Stimulated activated CD8-positive, alpha-beta memory T cell treated with anti-CD3 and anti-CD28 coated beads, Interleukin-7, amount 100 ng/mL, for 48 hours (primary cell): Measurements from ENCODE around the gene GBX2.

Experiments used
- DNase-seq, 2 donors: peaks; one replicate each; pipeline ENCODE4 v3.0.0-alpha.2; 2020; ENCODE audit warnings: low read depth in 1 of 2; ENCODE audit errors: extremely low read depth in 1 of 2

The GBX2 gene

DNA sequence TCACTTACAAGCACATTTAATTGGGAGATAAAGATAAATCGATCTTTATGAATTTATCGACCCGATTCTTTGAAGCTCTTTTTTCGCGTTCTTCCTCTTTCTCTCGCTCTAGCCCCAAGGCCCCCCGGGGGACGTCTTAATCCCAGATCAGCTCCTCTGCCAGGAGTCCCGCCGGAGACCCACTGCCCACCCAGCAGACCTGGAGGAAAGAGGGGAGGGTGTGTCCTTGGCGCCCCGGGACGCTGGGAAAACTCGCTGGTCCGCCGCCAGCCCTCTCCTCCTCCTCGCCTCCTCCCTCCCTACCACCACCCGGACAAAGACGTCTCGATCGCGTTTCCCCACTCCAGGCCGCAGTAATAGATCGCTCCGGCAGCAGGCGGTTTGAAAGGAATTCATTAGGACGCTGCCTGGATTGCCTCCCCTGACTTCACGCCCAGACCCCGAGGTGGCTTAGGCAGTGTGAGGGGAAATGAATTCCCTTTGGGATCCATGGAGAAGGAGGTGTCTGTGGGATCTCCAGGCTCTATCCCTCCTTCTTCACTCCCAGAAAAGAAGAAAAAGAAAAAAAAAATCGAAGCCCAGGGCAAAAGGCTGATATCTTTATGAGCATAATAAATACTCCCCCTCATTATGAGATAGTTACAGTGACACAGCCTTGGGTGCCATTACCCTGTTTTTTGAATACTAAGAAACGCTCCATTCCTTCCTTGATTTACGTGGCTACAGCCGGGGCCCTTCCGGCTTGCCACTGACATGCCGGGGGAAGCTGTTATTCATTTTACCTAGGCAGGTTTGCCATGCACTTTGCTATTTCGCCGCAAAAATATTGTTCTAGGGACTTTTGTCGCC, 1.8 kb upstream of the GBX2 start:
- no peak for DNase-seq

DNA sequence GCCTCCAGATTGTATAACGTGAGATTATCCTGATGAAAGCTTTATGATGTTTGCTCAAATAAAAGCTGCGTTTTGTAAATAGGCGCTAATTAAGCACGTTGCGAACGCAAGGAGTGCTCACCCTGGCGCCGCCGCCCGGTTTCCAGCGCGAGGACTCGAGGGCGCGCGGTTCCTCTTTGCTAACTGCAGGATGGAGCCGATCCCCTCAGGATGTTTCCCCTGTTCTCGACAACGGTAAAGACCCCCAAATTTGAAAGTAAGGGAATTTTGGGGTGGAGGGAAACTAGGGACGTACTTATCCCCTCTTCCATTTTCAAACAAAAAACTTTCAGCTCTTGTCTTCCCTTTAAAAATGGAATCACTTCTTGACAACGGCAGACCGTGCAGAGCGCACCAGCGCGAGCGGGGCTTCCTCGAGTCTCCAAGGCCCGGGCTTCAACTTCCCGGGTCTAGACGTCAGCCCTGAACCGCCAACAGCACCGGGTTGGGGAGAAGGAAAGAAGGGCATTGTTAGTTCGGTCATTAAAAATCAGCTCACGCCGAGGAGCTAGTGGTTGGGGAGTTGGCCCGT, 1.1 kb upstream of the GBX2 start:
- no peak for DNase-seq

DNA sequence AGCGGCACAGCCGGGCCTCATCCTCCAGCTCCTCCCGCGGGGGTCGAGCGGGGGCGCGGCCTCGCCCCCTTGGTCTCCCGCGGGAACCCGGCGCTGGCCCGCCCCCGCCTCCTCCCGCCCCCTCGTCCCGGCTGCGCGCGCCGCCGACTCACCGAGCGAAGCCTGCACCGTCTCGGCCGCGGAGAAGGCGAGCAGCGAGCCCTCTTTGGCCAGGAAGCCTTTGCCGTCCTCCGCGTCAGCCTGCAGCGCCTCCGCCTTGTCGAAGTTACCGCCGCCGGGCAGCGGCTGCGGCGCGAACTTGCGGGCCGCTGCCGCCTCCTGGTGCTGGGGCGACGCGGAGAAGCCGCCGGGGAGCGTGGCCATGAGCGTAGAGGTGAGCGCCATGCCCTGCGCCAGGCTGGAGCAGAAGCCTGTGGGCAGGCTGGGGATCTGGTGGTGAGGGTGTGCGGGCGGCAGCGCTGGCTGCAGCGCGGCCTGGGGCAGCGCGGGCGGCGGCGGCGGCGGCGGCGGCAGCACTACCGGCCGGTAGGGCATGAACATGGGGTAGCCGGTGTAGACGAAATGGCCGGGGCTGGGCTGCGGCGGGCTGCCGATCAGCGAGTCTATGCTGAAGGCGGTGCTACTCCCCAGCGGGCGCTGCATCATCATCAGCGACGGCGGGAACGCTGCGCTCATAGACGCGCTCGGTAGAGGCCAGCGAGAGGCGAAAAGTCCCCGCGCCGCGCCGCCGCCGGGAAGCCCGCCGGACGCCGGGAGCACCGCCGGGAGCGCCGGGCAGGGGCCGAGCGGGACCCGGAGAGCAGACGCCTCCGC, 683 bp downstream of the GBX2 start:
- no peak for DNase-seq

DNA sequence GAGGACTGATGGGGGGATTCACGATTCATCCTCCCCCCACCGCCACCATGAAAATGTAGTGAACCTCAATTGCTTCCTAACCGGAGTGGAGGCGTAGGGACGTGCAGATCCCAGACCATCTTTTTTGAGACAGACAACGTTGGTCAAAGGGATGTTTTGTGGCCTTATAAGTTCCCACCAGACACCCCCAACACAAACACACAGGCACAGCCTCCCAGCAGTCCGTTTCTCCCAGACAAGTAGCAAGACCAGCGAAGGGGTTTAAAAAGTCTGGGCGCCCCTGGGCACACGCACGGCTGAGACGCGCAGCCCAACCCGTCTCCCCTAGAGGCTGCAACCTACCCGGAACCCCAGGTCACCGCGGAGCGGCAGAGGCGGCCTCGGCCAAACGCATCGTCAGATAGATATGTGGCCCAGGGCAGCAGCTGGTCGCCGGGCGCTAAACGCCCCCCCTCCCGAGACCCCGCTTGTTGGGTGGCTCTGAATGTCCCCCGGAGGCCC, 1.3 kb downstream of the GBX2 start:
- no peak for DNase-seq

- no peak for DNase-seq
Measured at GRCh38 chr2:236165842-236166795, 2.1 kb downstream of the GBX2 start.

DNA sequence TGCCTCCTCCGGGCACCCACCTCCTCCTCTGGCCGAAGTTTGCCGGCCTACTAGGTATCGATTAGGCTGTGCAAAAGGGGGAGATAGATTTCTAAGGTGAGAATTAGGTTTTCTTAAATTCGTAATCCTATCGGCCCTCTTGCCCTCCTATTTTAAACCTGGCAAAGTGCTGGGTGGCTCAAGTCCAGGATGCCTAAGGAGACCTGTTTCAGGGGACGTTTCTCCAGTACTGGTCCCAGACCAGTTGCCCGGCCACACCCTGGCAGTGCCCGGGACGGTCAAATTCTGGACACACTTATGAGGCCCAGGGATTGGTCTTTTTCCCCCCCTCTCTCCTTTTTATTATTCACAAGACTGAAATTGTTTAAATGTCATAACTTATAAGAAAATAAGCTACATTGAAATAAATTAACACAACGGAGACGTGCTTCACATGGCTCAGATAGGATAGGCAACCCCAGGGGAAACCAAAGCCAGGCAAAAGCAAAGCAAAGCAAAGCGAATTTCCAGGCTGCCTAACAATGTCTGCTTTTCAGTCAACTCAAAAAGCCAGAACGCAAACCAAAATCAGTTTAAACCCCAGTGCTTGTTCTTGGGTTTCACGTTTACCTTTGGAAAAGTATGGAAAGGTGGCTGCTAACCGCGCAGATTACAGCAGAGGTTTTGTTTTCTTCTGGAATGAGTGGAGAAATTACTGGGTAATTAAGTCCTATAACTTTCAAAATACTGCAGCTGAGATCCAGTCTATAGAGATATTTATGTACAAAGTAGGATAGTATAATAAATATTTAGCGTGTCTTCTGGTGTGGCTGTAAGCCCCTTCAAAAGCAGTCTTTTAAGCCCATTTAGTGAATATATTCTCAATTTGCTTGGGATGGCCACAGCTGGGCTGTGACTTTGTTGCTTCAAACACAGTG, 3.0 kb downstream of the GBX2 start:
- no peak for DNase-seq

GRCh38 chr2:236164201-236164924, 3.8 kb downstream of the GBX2 start:
- DNase-seq = no peak

- DNase-seq = no peak
Measured at GRCh38 chr2:236163471-236164200, 4.5 kb downstream of the GBX2 start.

- no peak for DNase-seq
Measured at GRCh38 chr2:236162882-236163470, 5.2 kb downstream of the GBX2 start.

DNA sequence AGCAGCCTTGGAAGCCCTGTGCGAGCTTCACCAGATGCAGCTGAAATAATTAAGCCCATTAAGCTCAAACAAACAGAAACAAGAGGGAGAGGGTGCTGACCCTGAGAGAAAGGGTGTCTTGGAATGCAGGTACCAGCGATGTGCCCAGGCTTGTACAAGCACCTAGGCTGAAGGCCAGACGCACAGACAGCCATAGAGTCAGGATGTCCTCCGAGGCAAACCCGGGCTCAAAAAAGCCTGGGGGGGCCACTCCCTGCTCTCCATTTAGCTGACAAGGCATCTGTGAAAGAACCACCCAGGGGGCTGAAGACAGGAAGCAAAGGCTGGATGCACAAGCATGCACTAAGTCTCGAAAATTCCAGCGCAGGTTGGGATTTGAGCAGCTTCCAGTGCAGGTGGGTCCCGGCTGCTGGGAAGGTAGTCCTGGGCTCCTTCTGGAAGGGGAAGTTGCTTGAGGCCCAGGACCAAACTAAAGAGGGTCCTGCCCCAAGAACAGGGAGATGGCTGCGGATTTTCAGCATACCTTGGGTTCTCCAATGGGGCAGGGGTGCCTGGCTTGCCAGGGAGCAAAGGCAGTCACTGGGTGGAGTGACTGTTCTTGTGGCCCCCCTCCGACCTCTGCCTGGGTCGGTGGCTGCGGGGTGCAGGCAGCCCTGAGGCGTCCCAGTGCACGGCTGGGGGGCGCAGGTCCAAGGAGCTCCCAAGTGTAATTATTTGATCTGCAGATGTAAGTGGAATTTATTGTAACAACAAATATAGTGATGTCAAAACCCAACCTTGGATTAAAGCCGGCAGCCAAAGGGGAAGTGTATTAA, 5.9 kb downstream of the GBX2 start:
- DNase-seq = no peak

DNA sequence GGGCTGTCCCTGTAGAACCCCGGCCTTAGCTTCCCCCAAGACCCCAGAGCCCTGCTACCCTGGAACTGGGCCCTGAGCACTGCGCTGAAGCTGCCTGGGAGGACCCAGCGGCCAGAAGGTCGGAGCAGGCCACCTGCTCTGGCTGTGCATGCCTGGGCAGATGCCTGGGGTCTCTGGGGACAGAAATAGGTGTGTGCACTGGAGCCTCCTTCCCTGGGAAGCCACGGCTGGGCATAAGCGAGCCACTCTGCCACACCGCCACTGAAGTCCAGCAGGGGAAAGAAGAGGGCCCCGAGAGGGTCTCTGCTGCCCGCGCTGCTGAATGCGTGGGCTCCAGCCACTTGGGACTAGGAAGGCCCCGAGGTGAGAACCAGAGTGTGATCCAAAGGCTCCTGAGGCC, 6.7 kb downstream of the GBX2 start:
- no peak for DNase-seq

DNA sequence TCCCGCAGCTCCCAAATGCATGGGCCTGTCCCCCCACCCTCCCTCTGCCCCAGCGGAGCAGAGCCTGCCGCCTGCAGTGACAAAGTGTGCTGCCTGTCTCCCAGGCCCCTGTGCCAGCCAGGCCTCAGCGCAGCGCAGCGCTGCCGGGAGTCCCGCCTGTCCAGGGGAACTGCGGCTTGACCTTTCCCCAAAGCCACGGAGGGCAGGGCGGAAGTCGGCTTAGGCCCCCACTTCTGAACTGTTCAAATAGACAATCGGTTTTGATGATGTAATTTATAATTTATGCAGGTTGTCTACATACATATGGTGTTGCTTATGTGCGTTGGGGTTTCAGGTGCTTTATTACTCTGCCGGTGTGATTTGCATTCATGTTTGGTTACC, 7.1 kb downstream of the GBX2 start:
- DNase-seq = no peak

DNA sequence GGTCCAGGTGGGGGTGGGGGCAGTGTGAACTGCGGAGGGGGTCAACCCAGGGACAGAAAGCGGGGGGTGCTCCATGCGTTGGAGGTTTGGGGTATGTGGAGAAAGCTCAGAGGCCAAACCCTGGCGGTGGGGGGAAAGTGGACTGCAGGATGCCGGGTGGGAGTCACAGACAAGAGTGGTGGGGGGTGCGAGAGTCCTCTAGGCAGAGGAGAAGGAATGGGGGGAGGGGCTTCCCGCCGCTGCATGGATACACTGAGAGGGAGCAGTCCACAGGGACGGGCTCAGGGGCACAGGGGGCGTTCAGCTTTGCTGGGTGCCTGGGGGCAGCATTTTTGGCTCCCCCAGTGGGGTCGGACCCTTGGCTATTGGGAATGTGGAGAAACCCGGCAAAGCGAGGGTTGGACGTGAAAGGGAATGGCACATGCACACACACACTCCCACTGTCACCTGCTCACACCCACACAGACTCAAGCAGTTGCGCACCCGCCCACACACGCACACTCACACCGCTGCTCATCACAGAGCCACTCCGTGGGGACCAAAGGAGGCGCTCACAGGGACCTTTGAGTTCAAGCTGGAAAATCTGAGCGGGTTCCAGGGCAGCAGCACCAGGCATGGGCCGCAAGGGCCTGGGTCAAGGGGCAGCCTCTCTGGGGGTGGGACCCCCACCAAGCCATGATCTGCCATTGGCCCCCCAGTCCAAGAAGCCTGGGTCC, 7.7 kb downstream of the GBX2 start:
- DNase-seq = no peak

GRCh38 chr2:236159778-236160170, 8.4 kb downstream of the GBX2 start:
- DNase-seq = no peak

DNA sequence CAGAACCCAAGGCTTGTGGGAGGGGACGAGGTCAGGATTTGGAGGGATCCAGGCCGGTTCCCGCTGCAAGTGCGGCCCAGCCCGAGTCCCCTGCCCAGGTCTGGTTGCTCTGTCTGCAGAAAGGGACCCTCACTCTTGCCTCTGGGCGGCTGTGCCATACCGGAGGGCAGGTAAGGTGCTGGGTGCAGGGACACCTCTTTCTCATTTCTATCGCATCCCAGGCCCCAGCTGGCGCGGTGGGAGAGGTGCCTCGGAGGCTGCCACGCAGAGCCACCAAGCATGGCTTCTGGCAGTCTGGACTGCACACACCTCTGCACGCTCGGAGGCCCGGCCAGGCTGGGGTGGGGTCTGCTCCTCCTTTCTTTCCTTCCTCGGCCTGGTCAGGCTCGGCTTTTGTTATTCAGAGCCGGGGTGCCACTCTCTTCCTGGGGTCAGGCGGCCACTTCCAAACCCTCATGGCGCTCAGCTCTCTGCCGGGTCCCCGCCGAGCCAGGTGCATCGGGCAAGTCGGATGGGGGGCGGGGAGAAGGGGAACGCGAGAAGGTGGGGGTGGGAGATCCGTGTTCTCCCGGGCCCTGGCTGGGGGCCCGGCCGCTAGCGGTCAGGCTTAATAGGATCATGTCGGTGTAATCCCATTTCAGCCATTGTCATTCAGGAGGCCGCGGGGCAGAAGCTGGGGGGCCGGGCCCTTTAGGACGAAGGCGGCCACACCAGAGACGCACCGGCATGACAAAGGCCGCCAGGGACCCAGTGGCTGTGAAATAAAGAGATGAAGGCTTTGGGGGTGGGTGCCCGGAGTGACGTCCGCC, 9.0 kb downstream of the GBX2 start:
- DNase-seq = no peak
